ENCODE measurements around the gene TOMM5. TPM values are rescaled to one million over a fixed set of nuclear protein-coding genes. Genes with fewer than 3 reads are reported as not detected.

Gene TOMM5
- total RNA-seq, 1 experiment from 2014 or later: 161 TPM

DNA sequence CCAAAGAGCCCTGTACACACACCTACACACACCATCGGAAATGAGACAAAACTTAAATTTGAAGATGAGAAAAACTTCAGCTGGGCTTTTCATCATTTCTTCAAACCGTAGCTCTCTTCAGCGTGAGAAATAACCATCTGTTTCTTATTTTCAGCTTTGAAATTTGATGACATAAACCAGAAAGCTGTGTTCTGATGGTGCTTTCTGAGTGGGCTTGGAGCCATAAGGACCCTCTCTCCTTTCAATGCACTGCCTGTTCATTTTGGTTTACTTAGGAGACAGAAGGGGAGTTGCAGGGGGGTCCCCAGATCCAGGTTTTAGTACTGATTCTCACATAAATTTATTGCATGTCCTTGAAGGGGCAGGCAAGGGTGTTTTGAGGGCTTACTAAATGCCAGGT, 25.7 kb downstream of the TOMM5 start:
- TF ChIP-seq POLR2A (IDR thresholded peaks at IDR 0.05; ENCODE audit: borderline replicate concordance, extremely low read depth, insufficient read depth, insufficient read length) (no peak), ZNF274 (IDR thresholded peaks at IDR 0.05; ENCODE audit: low read depth, low read length) (no peak), FOSL1 (IDR thresholded peaks at IDR 0.05; ENCODE audit: low read depth) (no peak)
- TF ChIP-seq, protein P1, sequence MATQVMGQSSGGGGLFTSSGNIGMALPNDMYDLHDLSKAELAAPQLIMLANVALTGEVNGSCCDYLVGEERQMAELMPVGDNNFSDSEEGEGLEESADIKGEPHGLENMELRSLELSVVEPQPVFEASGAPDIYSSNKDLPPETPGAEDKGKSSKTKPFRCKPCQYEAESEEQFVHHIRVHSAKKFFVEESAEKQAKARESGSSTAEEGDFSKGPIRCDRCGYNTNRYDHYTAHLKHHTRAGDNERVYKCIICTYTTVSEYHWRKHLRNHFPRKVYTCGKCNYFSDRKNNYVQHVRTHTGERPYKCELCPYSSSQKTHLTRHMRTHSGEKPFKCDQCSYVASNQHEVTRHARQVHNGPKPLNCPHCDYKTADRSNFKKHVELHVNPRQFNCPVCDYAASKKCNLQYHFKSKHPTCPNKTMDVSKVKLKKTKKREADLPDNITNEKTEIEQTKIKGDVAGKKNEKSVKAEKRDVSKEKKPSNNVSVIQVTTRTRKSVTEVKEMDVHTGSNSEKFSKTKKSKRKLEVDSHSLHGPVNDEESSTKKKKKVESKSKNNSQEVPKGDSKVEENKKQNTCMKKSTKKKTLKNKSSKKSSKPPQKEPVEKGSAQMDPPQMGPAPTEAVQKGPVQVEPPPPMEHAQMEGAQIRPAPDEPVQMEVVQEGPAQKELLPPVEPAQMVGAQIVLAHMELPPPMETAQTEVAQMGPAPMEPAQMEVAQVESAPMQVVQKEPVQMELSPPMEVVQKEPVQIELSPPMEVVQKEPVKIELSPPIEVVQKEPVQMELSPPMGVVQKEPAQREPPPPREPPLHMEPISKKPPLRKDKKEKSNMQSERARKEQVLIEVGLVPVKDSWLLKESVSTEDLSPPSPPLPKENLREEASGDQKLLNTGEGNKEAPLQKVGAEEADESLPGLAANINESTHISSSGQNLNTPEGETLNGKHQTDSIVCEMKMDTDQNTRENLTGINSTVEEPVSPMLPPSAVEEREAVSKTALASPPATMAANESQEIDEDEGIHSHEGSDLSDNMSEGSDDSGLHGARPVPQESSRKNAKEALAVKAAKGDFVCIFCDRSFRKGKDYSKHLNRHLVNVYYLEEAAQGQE (IDR thresholded peaks at IDR 0.05; ENCODE audit: low read depth): no peak
- TF ChIP-seq, protein P2, sequence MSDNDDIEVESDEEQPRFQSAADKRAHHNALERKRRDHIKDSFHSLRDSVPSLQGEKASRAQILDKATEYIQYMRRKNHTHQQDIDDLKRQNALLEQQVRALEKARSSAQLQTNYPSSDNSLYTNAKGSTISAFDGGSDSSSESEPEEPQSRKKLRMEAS (IDR thresholded peaks at IDR 0.05): no peak
- TF ChIP-seq, protein P3, sequence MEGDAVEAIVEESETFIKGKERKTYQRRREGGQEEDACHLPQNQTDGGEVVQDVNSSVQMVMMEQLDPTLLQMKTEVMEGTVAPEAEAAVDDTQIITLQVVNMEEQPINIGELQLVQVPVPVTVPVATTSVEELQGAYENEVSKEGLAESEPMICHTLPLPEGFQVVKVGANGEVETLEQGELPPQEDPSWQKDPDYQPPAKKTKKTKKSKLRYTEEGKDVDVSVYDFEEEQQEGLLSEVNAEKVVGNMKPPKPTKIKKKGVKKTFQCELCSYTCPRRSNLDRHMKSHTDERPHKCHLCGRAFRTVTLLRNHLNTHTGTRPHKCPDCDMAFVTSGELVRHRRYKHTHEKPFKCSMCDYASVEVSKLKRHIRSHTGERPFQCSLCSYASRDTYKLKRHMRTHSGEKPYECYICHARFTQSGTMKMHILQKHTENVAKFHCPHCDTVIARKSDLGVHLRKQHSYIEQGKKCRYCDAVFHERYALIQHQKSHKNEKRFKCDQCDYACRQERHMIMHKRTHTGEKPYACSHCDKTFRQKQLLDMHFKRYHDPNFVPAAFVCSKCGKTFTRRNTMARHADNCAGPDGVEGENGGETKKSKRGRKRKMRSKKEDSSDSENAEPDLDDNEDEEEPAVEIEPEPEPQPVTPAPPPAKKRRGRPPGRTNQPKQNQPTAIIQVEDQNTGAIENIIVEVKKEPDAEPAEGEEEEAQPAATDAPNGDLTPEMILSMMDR (IDR thresholded peaks at IDR 0.05 in 2 of 3, conservative IDR thresholded peaks at IDR 0.05 in 1 of 3; ENCODE audit: borderline replicate concordance in 1 of 3, insufficient read depth in 1 of 3, low read depth in 2 of 3, low read length in 2 of 3): no peak
- Histone ChIP-seq H4K20me1 (ENCODE audit: insufficient read depth) (0 out of 2 replicates have a peak, but pooled peaks cover 4% of the 10 kb centered on the region), H3K79me2 (ENCODE audit: insufficient read depth, low read length) (peaks cover 28% of the 10 kb centered on the region), H3K9me3 (ENCODE audit: control insufficient read depth in 1 of 2, insufficient read depth in 1 of 2, low read depth in 1 of 2, low read length in 2 of 2) (peaks cover 0 to 4% of the 10 kb centered on the region in 2 experiments; a peak in 2 of 4 replicates), H2AFZ (ENCODE audit: low read depth, low read length, poor library complexity, severe bottlenecking) (no peak overlapping the region), H3K4me1 (ENCODE audit: control insufficient read depth in 1 of 2, insufficient read depth in 2 of 2, low read length in 2 of 2) (no peaks in the 10 kb centered on the region), H3K27ac (ENCODE audit: low read depth, low read length) (no peak overlapping the region), H3K4me3 (replicated peaks in 1 of 2; ENCODE audit: low read depth in 1 of 2, low read length in 2 of 2) (no peak overlapping the region), H3K36me3 (ENCODE audit: control insufficient read depth in 1 of 2, insufficient read depth in 2 of 2, low read length in 2 of 2) (0 out of 4 replicates have a peak, but pooled peaks cover 4 to 6% of the 10 kb centered on the region in 2 experiments), H3K4me2 (ENCODE audit: low read length) (no peak overlapping the region), H3K9ac (ENCODE audit: low read length) (no peak overlapping the region), H3K9me2 (ENCODE audit: insufficient read depth) (no peaks in the 10 kb centered on the region), H3K27me3 (ENCODE audit: insufficient read depth, low read length) (no peaks in the 10 kb centered on the region)
- CTCF ChIA-PET: no interaction called here
- POLR2A ChIA-PET: no interaction called here
- RAD21 ChIA-PET (ENCODE audit: low non-redundant PET in 1 of 2, low total read pairs in 2 of 2, uncharacterized antibody in 2 of 2, unreplicated experiment in 2 of 2): no interaction called here
- ATAC-seq (no peak), DNase-seq (ENCODE audit: low read depth, low spot score) (no peak)
- no TSS peak for BruUV-seq (replicated peaks)
- intact Hi-C loops (cut with micrococcal nuclease): no loop called here
